AML-193 (cell line): ENCODE measurements around the gene PPCDC.

Experiments used
- DNase-seq, 2 experiments: peaks; one replicate each; lab custom pipeline; 2025; lab: John Stamatoyannopoulos, UW

The PPCDC gene

DNA sequence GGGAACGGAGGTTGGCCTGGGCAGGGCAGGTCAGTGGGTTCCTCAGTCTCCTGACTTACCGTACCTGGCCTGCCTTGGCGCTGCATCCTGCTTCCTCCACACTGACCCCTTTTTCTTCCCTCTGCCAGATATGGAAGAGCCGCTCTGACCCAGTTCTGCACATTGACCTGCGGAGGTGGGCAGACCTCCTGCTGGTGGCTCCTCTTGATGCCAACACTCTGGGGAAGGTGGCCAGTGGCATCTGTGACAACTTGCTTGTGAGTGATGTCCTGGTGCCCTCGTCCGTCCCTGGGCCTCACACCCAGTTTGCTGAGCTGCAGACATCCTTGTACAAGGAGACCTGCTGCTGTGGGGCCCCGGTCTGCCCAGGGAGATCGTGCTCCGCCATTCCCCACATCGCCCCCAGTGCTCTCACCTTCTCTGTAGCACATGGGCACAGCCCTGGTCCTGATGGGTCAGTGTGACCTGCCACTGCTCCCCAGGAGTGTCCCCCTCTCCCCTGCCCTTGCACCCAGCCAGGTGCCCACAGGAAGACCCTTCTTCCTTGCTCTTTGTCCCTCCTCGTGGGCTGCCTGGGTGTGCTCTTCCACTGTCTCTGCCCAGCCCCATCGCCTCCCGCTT is 21.0 kb downstream of the PPCDC start:
- DNase-seq = no peak

DNA sequence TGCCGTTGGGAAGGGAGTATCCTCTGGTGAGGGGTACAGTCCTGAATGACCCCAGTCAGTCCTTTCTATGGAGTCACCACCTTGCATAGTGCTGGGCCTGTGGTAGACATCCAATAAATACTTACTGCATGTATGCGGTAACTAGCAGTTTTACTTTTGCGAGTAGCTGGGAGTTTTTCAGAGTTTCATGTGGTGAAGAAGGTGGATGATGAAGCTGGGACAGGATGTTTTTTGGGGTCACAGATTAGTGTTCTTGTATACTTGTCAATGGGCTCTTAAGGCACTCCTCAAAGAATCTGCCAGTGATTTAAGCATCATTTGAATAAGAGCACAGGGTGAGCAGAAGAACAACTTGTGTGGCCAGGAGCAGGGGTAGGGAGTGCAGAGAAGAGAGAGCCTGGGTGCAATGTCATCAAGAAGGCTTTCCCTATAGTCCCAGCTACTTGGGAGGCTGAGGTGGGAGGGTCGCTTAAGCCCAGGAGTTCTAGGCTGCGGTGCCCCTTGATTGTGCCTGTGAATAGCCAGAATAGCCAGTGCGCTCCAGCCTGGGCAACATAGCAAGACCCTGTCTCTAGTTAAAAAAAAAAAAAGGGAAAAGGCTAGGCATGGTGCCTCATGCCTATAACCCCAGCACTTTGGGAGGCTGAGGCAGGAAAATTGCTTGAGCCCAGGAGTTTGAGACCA is 22.1 kb downstream of the PPCDC start:
- DNase-seq = no peak

GRCh38 chr15:75048394-75048793 is 25.0 kb downstream of the PPCDC start:
- no peak for DNase-seq

GRCh38 chr15:75049392-75049791 is 26.0 kb downstream of the PPCDC start:
- no peak for DNase-seq

GRCh38 chr15:75050283-75050682 is 26.9 kb downstream of the PPCDC start:
- DNase-seq = no peak

DNA sequence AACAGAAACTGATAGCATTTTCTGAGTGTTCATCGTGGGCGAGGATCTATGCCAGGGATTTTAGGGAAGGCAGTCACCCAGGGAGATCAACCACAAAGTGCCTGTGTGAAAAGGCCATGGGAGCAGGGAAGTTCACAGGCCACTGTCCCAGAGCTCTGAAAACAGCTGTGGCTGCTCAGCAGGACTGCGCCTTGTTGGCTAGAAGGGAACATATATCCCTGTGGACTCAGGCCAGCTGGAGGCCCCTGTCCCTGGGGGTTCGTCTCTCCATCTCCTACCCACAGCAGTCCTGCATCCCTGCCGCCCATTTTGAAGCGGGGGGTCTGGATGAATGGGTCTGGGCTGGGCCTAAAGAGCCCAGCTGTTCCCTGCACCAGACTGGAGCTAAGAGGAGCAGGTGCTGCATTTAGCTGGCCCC is 27.8 kb downstream of the PPCDC start:
- no peak for DNase-seq

DNA sequence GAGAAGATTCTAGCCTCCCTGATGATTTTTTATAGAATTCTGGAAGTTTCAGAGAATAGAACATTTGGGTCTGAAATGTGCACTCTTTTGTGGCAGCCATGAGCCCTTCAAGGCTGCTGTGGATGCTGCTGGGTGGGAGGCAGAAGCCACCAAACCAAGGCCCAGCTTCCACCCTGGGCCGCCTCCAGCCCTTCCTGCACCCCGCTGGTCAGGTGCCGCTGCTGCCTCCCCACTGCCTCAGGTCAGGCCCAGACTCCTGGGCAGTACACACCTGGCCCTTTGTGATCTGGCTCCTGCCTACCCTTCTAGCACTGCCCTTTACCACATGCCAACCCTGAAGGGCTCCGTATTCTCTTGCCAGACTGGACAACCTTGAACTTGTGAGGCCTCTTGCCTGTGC is 28.3 kb downstream of the PPCDC start:
- no peak for DNase-seq

DNA sequence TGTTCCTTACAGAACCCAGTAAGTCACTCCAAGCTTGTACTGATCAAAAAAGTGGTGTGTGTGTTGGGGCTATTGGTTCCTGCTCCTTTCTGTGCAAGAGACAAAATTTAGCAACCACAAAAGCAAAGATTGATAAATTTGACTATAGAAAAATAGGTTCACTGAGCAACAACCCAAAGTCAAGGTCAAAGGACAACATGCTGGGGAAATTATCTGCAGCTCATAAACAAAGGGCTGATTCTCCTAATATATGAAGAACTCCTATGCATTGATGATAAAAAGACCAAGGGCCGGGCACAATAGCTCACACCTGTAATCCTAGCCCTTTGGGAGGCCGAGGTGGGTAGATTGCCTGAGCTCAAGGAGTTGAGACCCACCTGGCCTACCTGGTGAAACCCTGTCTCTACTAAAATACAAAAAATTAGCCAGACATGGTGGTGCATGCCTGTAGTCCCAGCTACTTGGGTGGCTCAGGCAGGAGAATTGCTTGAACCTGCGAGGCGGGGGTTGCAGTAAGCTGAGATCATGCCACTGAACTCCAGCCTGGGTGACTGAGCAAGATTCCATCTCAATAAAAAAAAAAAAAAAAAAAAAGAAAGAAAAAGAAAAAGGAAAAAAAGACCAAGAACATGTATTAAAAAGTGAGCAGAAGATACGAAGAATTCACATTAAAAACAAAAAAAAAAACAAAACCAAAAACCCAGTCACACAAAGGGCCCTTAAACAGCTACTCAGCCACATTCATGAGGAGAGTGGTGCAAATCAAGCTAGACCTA is 29.8 kb downstream of the PPCDC start:
- no peak for DNase-seq

GRCh38 chr15:75053748-75054125 is 30.3 kb downstream of the PPCDC start:
- DNase-seq = no peak

DNA sequence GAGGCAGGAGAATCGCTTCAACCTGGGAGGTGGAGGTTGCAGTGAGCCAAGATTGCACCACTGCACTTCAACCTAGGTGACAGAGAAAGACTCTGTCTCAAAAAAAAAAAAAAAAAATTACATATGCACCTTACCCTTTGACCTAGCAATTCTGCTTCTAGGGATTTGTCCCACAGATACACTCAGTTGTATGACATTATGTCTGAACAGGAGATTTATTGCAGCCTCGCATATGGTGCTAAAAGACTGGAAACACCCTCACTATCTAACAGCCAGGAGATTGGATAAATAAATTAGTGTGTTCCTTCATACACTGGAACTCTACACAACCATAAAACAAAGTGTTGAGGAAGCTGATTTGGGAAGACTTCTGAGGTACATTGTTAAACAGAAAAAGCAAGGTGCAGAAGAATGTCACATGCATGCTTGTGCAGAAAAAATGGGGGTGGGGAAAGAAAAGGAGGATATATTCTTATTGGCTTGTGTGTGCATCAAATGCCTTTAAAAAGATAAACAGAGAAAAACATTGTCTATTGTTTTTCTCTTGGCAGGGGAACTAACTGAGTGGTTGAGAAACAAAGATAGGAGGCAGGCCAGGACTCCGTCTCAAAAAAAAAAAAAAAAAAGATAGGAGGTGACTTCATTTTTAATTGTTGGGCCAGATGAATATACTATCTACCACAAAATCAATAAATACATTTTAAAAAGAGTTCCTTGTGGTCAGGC is 30.9 kb downstream of the PPCDC start:
- no peak for DNase-seq

GRCh38 chr15:75056036-75056435 is 32.6 kb downstream of the PPCDC start:
- no peak for DNase-seq

- DNase-seq = peak in 1 of 2 experiments; percentile 9
Measured at GRCh38 chr15:75058127-75058905, 34.9 kb downstream of the PPCDC start.

DNA sequence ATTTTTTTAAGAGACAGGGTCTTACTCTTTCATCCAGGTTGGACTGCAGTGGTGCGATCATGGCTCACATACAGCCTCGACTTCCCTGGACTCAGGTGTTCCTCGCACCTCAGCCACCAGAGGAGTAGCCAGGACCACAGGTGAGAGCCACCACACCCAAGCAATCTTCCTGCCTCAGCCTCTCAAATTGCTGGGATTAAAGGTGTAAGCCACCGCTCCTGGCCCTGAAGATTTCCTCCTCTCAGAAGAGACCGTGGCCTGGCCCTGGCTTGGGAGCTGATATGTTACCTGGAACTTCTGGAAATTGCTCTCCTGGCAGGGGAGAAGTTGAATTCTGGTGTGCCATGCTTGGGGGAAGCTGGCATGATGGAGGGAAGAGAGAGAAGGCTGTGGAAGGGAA is 36.2 kb downstream of the PPCDC start:
- no peak for DNase-seq

GRCh38 chr15:75061272-75061671 is 37.9 kb downstream of the PPCDC start:
- peak; percentile 54 to 68 for DNase-seq

DNA sequence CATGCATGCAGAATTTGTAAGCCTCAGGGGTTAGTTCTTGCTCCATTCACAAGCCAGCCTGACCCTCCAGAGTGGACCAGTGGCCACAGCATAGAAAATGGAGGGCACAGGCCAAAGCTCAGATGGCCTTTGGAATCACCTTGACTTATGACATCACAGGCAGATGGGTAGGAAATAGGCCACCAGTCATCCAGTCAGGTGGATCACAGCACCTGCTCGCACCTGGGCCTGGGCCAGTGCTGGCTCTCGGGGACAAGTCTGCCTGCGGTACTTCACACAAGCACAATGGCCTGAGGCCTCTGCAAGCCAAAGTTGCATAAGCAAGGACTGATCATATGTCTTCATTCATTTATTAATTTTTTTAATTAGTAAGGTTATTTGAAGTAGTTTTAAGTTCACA is 39.3 kb downstream of the PPCDC start:
- DNase-seq = no peak

GRCh38 chr15:75063338-75063737 is 39.9 kb downstream of the PPCDC start:
- no peak for DNase-seq

DNA sequence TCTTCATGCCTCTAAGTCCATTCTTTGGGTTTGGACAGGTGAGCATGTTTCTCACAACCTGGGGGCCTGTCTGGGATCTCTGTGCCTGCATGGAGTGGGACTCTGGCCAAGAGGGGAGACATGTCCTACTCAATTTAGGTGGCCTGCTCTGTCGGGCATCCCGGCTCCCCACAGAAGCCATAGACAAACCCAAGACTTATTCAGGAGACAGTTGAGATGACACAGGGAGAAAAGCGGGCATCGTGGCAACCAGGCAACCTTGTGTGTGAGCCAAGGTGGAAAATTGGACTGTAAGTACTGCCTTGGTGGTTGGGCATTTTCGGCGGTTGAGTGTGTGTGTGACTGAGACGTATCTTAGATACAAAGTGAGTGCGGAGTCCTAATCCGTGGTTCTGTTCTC is 40.5 kb downstream of the PPCDC start:
- no peak for DNase-seq

DNA sequence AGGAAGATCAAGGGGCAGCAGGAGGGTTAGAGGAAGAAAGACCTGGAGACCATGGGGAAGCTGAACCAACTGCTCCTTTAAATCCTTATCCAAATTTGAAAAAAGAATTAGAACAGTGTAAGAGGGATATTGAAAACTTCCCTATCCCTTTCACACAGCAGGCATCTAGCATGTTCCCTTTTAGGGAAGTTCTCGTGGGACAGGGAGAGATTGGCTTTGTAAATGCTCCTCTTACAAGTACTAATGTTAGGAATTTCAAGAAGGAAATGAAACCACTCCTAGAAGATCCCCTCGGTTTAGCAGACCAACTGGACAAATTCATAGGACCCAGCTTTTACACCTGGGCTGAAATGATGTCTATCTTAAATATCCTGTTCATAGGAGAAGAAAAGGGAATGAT is 41.5 kb downstream of the PPCDC start:
- DNase-seq = no peak

DNA sequence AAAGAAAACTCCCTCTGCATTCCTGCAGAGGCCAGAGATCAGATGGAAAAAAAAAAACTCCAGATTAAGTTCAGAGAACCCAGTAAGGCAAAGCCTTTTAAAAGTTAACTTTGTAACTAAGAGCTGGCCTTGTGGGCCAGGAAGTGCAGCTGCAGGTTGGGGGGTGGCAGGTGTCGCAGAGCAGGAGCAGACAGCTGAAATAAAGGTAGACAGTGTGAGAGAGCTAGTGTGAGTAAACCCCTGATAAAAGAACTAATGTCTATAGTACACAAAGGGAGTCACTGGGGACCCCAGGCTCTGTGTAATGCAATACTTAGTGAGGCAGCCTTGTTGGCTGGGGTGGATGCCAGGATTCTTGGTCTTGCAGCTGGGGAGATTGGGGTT is 42.1 kb downstream of the PPCDC start:
- DNase-seq = no peak

DNA sequence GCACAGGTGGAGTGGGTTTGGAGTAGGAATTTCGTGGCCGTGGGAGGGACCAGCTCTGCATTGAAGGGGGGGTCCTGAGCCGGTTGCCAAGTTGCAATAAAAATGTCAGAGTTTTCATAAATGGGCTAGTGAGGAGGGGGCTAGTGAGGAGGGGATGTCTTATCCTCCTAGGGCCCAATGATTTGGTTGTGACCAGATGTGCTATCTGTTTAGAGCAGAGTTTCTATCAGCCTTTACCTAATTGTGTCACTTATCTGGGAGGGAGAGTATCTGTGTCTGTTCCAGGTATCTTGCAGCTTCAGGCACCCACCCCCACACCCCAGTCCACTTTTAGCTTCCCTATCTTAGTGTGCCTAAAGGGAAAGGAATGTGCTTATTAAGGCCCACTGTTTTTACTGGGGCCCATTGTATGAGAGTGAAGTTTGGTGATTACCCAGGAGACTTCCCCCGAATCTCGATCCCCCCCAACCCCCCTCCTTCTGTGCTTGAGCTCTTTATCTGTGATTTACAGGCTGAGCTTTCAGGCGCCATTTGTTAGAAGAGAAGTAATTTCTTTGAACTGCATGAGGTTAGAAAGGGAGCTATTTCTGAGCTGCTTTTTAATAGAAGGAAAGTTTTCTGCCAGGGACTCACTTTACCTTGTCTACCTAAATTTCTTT is 42.6 kb downstream of the PPCDC start:
- DNase-seq = no peak

GRCh38 chr15:75067123-75067830 is 43.9 kb downstream of the PPCDC start:
- peak; percentile 43 for DNase-seq
